BLaER1 (cell line): Measurements from ENCODE around the gene GABBR2.

Source experiments
- H3K27ac ChIP-seq: shearing (Covaris generic); formaldehyde crosslinking; 2 replicates; pipeline ENCODE4 v1.8.1; 2022
- H3K27me3 ChIP-seq: shearing (Covaris generic); formaldehyde crosslinking; 2 replicates; pipeline ENCODE4 v1.8.1; 2022
- H3K36me3 ChIP-seq: shearing (Covaris generic); formaldehyde crosslinking; 2 replicates; pipeline ENCODE4 v1.8.1; 2022
- H3K4me1 ChIP-seq: shearing (Covaris generic); formaldehyde crosslinking; 2 replicates; pipeline ENCODE4 v1.8.1; 2022
- H3K4me2 ChIP-seq: shearing (Covaris generic); formaldehyde crosslinking; 2 replicates; pipeline ENCODE4 v1.8.1; 2022
- H3K4me3 ChIP-seq: shearing (Covaris generic); formaldehyde crosslinking; 2 replicates; pipeline ENCODE4 v1.8.1; 2022
- H3K9ac ChIP-seq: shearing (Covaris generic); formaldehyde crosslinking; 2 replicates; pipeline ENCODE4 v1.8.1; 2022
- H3K9me3 ChIP-seq: shearing (Covaris generic); formaldehyde crosslinking; 2 replicates; pipeline ENCODE4 v1.8.1; 2022
- H4K20me1 ChIP-seq: shearing (Covaris generic); formaldehyde crosslinking; 2 replicates; pipeline ENCODE4 v1.8.1; 2022
- Cebpa-rat ChIP-seq: shearing (Covaris generic); IDR thresholded peaks from 2 replicates; pipeline ENCODE4 v1.8.1; 2022

Gene GABBR2

GRCh38 chr9:98568234-98568908 lies 140.4 kb downstream of the GABBR2 start:
- no peaks in the 10 kb centered on the region for H4K20me1 ChIP-seq
- H3K9me3 ChIP-seq, result no peaks in the 10 kb centered on the region
- H3K36me3 ChIP-seq, result no peaks in the 10 kb centered on the region
- no peaks in the 10 kb centered on the region for H3K27me3 ChIP-seq
- no peak overlapping the region for H3K9ac ChIP-seq
- H3K4me1 ChIP-seq, result peaks cover 17% of the 10 kb centered on the region
- no peak overlapping the region for H3K4me2 ChIP-seq
- no peak overlapping the region for H3K27ac ChIP-seq
- TF ChIP-seq Cebpa-rat, result no peak
- H3K4me3 ChIP-seq, result no peak overlapping the region

GRCh38 chr9:98567540-98568233 lies 141.0 kb downstream of the GABBR2 start:
- Histone ChIP-seq H3K9me3 (no peaks in the 10 kb centered on the region), H3K27ac (no peak overlapping the region), H3K4me3 (no peak overlapping the region), H3K27me3 (no peaks in the 10 kb centered on the region), H3K4me2 (no peak overlapping the region), H3K9ac (no peak overlapping the region), H3K4me1 (peaks cover 17% of the 10 kb centered on the region), H3K36me3 (no peaks in the 10 kb centered on the region), H4K20me1 (no peaks in the 10 kb centered on the region)
- TF ChIP-seq Cebpa-rat, result no peak

- Histone ChIP-seq H3K36me3 (no peaks in the 10 kb centered on the region), H3K27ac (no peak overlapping the region), H4K20me1 (no peaks in the 10 kb centered on the region), H3K9me3 (no peaks in the 10 kb centered on the region), H3K4me3 (no peak overlapping the region), H3K4me2 (no peak overlapping the region), H3K4me1 (peaks cover 6% of the 10 kb centered on the region), H3K9ac (no peak overlapping the region), H3K27me3 (no peaks in the 10 kb centered on the region)
- TF ChIP-seq Cebpa-rat, result no peak
Measured at GRCh38 chr9:98565152-98566135, 143.3 kb downstream of the GABBR2 start.

GRCh38 chr9:98564714-98565113 lies 144.0 kb downstream of the GABBR2 start:
- Histone ChIP-seq H3K4me3 (no peak overlapping the region), H3K9me3 (no peaks in the 10 kb centered on the region), H3K4me2 (no peak overlapping the region), H3K4me1 (no peaks in the 10 kb centered on the region), H3K27me3 (no peaks in the 10 kb centered on the region), H3K9ac (no peak overlapping the region), H4K20me1 (no peaks in the 10 kb centered on the region), H3K36me3 (no peaks in the 10 kb centered on the region), H3K27ac (no peak overlapping the region)
- TF ChIP-seq Cebpa-rat, result no peak

GRCh38 chr9:98563988-98564387 lies 144.7 kb downstream of the GABBR2 start:
- H3K27ac ChIP-seq, result no peak overlapping the region
- no peak overlapping the region for H3K4me3 ChIP-seq
- H4K20me1 ChIP-seq, result no peaks in the 10 kb centered on the region
- no peak overlapping the region for H3K9ac ChIP-seq
- H3K9me3 ChIP-seq, result no peaks in the 10 kb centered on the region
- TF ChIP-seq Cebpa-rat, result no peak
- H3K4me2 ChIP-seq, result no peak overlapping the region
- no peaks in the 10 kb centered on the region for H3K36me3 ChIP-seq
- no peaks in the 10 kb centered on the region for H3K4me1 ChIP-seq
- H3K27me3 ChIP-seq, result no peaks in the 10 kb centered on the region

GRCh38 chr9:98563212-98563907 lies 145.4 kb downstream of the GABBR2 start:
- no peaks in the 10 kb centered on the region for H3K4me1 ChIP-seq
- H3K9ac ChIP-seq, result no peak overlapping the region
- H3K4me3 ChIP-seq, result no peak overlapping the region
- H4K20me1 ChIP-seq, result no peaks in the 10 kb centered on the region
- H3K27ac ChIP-seq, result no peak overlapping the region
- no peaks in the 10 kb centered on the region for H3K27me3 ChIP-seq
- H3K36me3 ChIP-seq, result no peaks in the 10 kb centered on the region
- no peak overlapping the region for H3K4me2 ChIP-seq
- no peak for TF ChIP-seq Cebpa-rat
- H3K9me3 ChIP-seq, result no peaks in the 10 kb centered on the region

- H3K9me3 ChIP-seq, result no peaks in the 10 kb centered on the region
- no peak overlapping the region for H3K27ac ChIP-seq
- H3K36me3 ChIP-seq, result no peaks in the 10 kb centered on the region
- no peak overlapping the region for H3K9ac ChIP-seq
- no peak overlapping the region for H3K4me2 ChIP-seq
- no peaks in the 10 kb centered on the region for H3K27me3 ChIP-seq
- no peaks in the 10 kb centered on the region for H4K20me1 ChIP-seq
- TF ChIP-seq Cebpa-rat, result no peak
- H3K4me3 ChIP-seq, result no peak overlapping the region
- no peaks in the 10 kb centered on the region for H3K4me1 ChIP-seq
Measured at GRCh38 chr9:98559561-98559960, 149.2 kb downstream of the GABBR2 start.

GRCh38 chr9:98558575-98558974 lies 150.2 kb downstream of the GABBR2 start:
- Histone ChIP-seq H4K20me1 (no peaks in the 10 kb centered on the region), H3K36me3 (no peaks in the 10 kb centered on the region), H3K4me3 (no peak overlapping the region), H3K27ac (no peak overlapping the region), H3K9me3 (no peaks in the 10 kb centered on the region), H3K27me3 (no peaks in the 10 kb centered on the region), H3K4me2 (no peak overlapping the region), H3K4me1 (no peaks in the 10 kb centered on the region), H3K9ac (no peak overlapping the region)
- no peak for TF ChIP-seq Cebpa-rat

- no peaks in the 10 kb centered on the region for H3K4me1 ChIP-seq
- H3K9me3 ChIP-seq, result no peaks in the 10 kb centered on the region
- H3K4me3 ChIP-seq, result no peak overlapping the region
- H3K27ac ChIP-seq, result no peak overlapping the region
- H3K9ac ChIP-seq, result no peak overlapping the region
- no peak for TF ChIP-seq Cebpa-rat
- H3K4me2 ChIP-seq, result no peak overlapping the region
- no peaks in the 10 kb centered on the region for H3K27me3 ChIP-seq
- no peaks in the 10 kb centered on the region for H3K36me3 ChIP-seq
- H4K20me1 ChIP-seq, result no peaks in the 10 kb centered on the region
Measured at GRCh38 chr9:98556511-98556910, 152.2 kb downstream of the GABBR2 start.
